Ovary (tissue), 9 donors: ENCODE results near the gene ATP8B1. TPM values are rescaled to one million over a fixed set of nuclear protein-coding genes. Genes with fewer than 3 reads are reported as not detected.

Experiments used
- DNase-seq, 5 donors: peaks; one replicate each; pipeline ENCODE4 v3.0.0-alpha.2; 2019 to 2020
- H3K27ac ChIP-seq, 2 donors: fragments of 200-600 bp; one replicate each; pipeline versions ENCODE4 v1.5.1 to v1.8.0; 2019 to 2022
- H3K27me3 ChIP-seq: fragments of 200-600 bp; one replicate; pipeline ENCODE4 v1.8.0; 2022
- H3K36me3 ChIP-seq: fragments of 200-600 bp; sonication (generic); one replicate; pipeline ENCODE4 v1.5.1; 2019
- H3K4me1 ChIP-seq: one replicate; pipeline ENCODE4 v1.8.1; 2013; ENCODE audit warnings: mild to moderate bottlenecking, moderate library complexity; ENCODE audit not compliant: insufficient read depth
- H3K4me3 ChIP-seq: fragments of 200-600 bp; sonication (generic); one replicate; pipeline ENCODE4 v1.5.1; 2017
- H3K9me3 ChIP-seq, 2 donors: fragments of 200-600 bp in 1 of 2; sonication (generic) in 1 of 2; one replicate each; pipeline versions ENCODE4 v1.5.1 to v1.8.1; 2013 to 2019; ENCODE audit warnings: mild to moderate bottlenecking in 1 of 2, moderate library complexity in 1 of 2
- EP300 ChIP-seq: sonication (generic); formaldehyde crosslinking; IDR thresholded peaks from one replicate; pipeline ENCODE4 v1.6.1; 2017; ENCODE audit warnings: antibody characterized with exemption
- POLR2A ChIP-seq: fragments of 450-650 bp; IDR thresholded peaks from one replicate; pipeline ENCODE4 v1.6.1; 2017; ENCODE audit warnings: antibody characterized with exemption, mild to moderate bottlenecking, moderate library complexity
- WGBS, 3 donors: extraction: QIAGEN DNeasy Blood & Tissue Kit in 1 of 3; methylation state at CpG; one replicate each; pipeline versions ENCODE4 v1.1.5 to v1.1.7; 2013 to 2017; 5-methylcytosine and 5-hydroxymethylcytosine counted together
- intact Hi-C, 4 donors: fragments of 100-400 bp; cut with DNase I; formaldehyde crosslinking; loops; one replicate each; pipeline versions ENCODE4 v1.11.0 to v1.15.1; 2022 to 2023
- polyA plus RNA-seq, 2 donors: library from polyadenylated mRNA; stranded (reverse); fragments of 200-250 nt in 1 of 2; fragments of 350-450 nt in 1 of 2; fragmentation: Illumina TruSeq in 1 of 2; extraction: RNeasy Lipid Tissue Mini Kit (QIAGEN cat#74804) in 1 of 2; gene quantifications; one replicate each; pipeline ENCODE4 v1.2.3, GENCODE V29; 2013 to 2014
- total RNA-seq, 7 donors: library from RNA; depleted of rRNA in 2 of 7; stranded (reverse); fragments of >200 nt in 2 of 7; fragmentation: NEBNext Ultra II Directional in 3 of 7; extraction: Animal tissue kit (Norgen Biotek cat#: 25700) in 3 of 7; gene quantifications; one replicate each; pipeline versions ENCODE4 v1.1.0 to v1.2.4, GENCODE V29; 2016 to 2023
- TF ChIP-seq, protein P1 (sequence below), 3 donors: fragments of 450-650 bp in 2 of 3; fragments of 200-600 bp in 1 of 3; IDR thresholded peaks; one replicate each; pipeline versions ENCODE4 v1.5.1 to v1.8.0; 2016 to 2022; ENCODE audit warnings: antibody characterized with exemption in 3 of 3, mild to moderate bottlenecking in 1 of 3
- donor health status: DM: no; HTN: no; CAD: no; lungs with moderate emphysema.
- donor health status: DM: no; HTN: no; CAD: no.
- donor health status: Bipolar disorder and iron deficiency.
- donor health status: DM: yes; HTN: yes; CAD: no.
- donor health status: DM: no; HTN: no; CAD: no.
- donor health status: DM: yes; HTN: yes; CAD: no.

Gene ATP8B1
- total and polyA plus RNA-seq, 9 donors = 1.4 to 13.2 (median 5.2) TPM

DNA sequence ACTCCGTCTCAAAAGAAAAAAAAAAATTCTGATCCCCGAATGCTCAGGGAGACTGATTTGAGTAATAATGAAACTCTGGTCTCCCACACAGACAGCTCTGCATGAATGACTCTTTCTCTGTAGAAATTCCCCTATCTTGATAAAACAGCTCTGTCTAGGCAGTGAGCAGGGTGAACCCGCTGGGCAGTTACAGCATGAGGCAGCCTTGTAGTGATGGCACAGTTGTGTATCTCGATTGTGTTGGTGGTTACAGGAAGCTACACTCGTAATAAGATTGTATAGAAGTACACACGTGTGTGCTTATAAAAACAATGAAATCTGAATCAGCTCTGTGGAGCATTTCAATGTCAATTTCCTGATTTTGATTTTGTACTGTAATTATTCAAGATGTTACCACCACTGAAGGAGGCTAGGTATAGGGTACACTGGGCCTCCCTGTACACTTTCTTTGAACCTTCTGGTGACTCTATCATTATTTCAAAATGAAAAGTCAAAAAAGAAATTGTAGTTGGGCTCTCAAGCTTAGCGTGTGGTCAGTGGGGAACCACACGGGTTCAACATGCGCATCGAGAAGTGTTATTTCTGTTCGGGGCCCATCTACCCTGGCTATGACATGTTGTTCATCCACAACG, 34.9 kb upstream of the ATP8B1 start:
- H3K27ac ChIP-seq = no peak overlapping the region
- H3K27me3 ChIP-seq = no peaks in the 10 kb centered on the region
- intact Hi-C loops = no loop called here
- no peaks in the 10 kb centered on the region for H3K9me3 ChIP-seq
- no peak overlapping the region for H3K4me3 ChIP-seq
- no peaks in the 10 kb centered on the region for H3K4me1 ChIP-seq
- no peaks in the 10 kb centered on the region for H3K36me3 ChIP-seq
- DNase-seq = no peak
- no peak for TF ChIP-seq EP300
- TF ChIP-seq POLR2A = no peak
- TF ChIP-seq, protein P1, sequence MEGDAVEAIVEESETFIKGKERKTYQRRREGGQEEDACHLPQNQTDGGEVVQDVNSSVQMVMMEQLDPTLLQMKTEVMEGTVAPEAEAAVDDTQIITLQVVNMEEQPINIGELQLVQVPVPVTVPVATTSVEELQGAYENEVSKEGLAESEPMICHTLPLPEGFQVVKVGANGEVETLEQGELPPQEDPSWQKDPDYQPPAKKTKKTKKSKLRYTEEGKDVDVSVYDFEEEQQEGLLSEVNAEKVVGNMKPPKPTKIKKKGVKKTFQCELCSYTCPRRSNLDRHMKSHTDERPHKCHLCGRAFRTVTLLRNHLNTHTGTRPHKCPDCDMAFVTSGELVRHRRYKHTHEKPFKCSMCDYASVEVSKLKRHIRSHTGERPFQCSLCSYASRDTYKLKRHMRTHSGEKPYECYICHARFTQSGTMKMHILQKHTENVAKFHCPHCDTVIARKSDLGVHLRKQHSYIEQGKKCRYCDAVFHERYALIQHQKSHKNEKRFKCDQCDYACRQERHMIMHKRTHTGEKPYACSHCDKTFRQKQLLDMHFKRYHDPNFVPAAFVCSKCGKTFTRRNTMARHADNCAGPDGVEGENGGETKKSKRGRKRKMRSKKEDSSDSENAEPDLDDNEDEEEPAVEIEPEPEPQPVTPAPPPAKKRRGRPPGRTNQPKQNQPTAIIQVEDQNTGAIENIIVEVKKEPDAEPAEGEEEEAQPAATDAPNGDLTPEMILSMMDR (IDR thresholded peaks at IDR 0.05) = no peak
- WGBS, 3 donors = 84 to 90% (median 84%) methylated on average over 12 of the region's 12 CpGs

DNA sequence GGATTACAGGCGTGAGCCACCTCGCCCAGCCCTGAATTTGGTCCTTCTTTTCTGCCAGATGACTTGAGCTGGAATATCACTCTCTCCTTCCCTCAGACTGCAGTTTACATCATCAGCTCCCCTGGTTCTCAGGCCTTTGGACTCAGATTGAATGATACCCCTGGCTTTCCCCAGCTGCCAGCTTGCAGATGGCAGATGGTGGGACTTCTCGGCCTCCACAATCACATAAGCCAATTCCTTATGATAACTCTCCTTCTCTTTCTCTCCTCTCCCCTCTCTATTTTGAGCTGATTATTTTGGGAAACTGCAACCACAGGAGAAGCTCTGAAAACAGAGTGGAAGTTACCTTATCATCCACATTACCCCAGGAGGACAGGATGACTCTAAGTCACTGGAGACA, 33.4 kb upstream of the ATP8B1 start:
- H3K36me3 ChIP-seq = no peaks in the 10 kb centered on the region
- no peaks in the 10 kb centered on the region for H3K4me1 ChIP-seq
- intact Hi-C loops = no loop called here
- no peak overlapping the region for H3K27ac ChIP-seq
- DNase-seq = no peak
- TF ChIP-seq POLR2A = no peak
- TF ChIP-seq, protein P1 (IDR thresholded peaks at IDR 0.05) = no peak
- no peak for TF ChIP-seq EP300
- WGBS, 3 donors = 95 to 99% (median 97%) methylated on average over 3 of the region's 3 CpGs
- no peak overlapping the region for H3K4me3 ChIP-seq
- no peaks in the 10 kb centered on the region for H3K9me3 ChIP-seq
- no peaks in the 10 kb centered on the region for H3K27me3 ChIP-seq

DNA sequence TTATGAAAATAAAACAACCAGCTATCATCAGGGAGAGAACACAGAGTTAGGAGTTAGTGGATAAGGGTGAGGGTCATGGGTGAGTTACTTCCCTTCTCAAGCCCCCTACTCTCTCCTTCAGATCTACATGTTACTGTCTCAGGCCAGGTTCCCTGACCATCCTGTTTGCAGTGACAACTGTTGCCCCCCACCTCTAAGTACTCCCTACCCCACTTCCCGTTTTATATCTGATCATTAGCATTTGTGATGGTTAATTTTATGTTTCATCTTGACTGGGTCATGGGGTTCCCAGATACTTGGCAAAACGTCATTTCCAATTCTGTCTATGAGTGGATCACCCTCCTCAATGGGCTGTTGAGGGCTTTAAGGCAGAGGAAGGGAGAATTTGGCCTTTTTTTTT, 32.8 kb upstream of the ATP8B1 start:
- intact Hi-C loops = no loop called here
- TF ChIP-seq, protein P1 (IDR thresholded peaks at IDR 0.05) = no peak
- TF ChIP-seq EP300 = no peak
- no peak for TF ChIP-seq POLR2A
- 81 to 89% (median 82%) methylated on average over 2 of the region's 2 CpGs for WGBS, 3 donors
- Histone ChIP-seq H3K36me3 (no peaks in the 10 kb centered on the region), H3K27me3 (no peaks in the 10 kb centered on the region), H3K27ac (no peak overlapping the region), H3K9me3 (no peaks in the 10 kb centered on the region), H3K4me1 (no peaks in the 10 kb centered on the region), H3K4me3 (no peak overlapping the region)
- DNase-seq = no peak

DNA sequence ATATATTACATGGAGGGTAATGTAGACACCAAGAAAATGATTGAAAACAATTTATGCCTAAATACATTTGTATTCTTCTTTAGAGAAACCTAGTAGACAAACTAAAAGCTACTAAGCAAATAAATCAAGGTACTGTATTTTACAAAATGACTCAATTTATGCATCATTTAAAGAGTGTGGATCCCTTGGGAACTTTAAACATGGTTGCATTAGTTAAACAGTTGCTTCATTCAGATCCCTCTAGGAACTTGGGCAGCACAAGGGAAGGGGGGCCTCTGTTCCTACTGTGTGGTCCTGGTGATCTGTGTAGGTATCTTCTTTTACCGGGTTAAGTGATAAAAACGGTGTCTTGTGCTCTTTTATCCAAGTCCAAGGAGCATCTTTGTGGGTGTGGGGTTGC, 31.5 kb upstream of the ATP8B1 start:
- no peak overlapping the region for H3K4me3 ChIP-seq
- 56 to 79% (median 56%) methylated on average over 2 of the region's 2 CpGs for WGBS, 3 donors

More for the DNA sequence above, 31.5 kb upstream of the ATP8B1 start:
- intact Hi-C loops = no loop called here
- Histone ChIP-seq H3K27me3 (no peaks in the 10 kb centered on the region), H3K9me3 (no peaks in the 10 kb centered on the region), H3K27ac (no peak overlapping the region), H3K4me1 (no peaks in the 10 kb centered on the region), H3K36me3 (no peaks in the 10 kb centered on the region)
- DNase-seq = no peak
- TF ChIP-seq EP300 (no peak), POLR2A (no peak)
- TF ChIP-seq, protein P1 (IDR thresholded peaks at IDR 0.05) = no peak
